Stimulated activated naive CD8-positive, alpha-beta T cell treated with anti-CD3 and anti-CD28 coated beads, Interleukin-15, amount 100 ng/mL, for 72 hours (primary cell): Measurements from ENCODE around the gene SGCB.

Source experiments
- ATAC-seq: fragments of 150-1000 bp; cut with Tn5 transposase; 2 replicates; pipeline ENCODE4 v1.10.0; 2021; ENCODE audit warnings: mild to moderate bottlenecking, moderate library complexity
- DNase-seq, 2 donors: peaks; one replicate each; pipeline ENCODE4 v3.0.0; 2021 to 2022
- H3K27ac Mint-ChIP-seq, 2 donors: one replicate each; pipeline ENCODE4 v1.8.0; 2022; ENCODE audit warnings: mild to moderate bottlenecking in 2 of 2, mixed read lengths in 2 of 2, moderate library complexity in 2 of 2
- H3K27me3 Mint-ChIP-seq: one replicate; pipeline ENCODE4 v1.8.0; 2022; ENCODE audit warnings: mixed read lengths
- H3K4me1 Mint-ChIP-seq: one replicate; pipeline ENCODE4 v1.8.0; 2022; ENCODE audit warnings: mild to moderate bottlenecking, mixed read lengths
- H3K4me3 Mint-ChIP-seq, 2 donors: one replicate each; pipeline ENCODE4 v1.8.0; 2022; ENCODE audit warnings: mild to moderate bottlenecking in 2 of 2, mixed read lengths in 2 of 2, moderate library complexity in 1 of 2
- H3K9me3 Mint-ChIP-seq, 2 donors: one replicate each; pipeline ENCODE4 v1.8.0; 2022; ENCODE audit warnings: mixed read lengths in 2 of 2

The SGCB gene

GRCh38 chr4:52001616-52002015 is 36.5 kb downstream of the SGCB start:
- ATAC-seq (no peak), DNase-seq (no peak)
- no peaks in the 10 kb centered on the region for H3K4me1 Mint-ChIP-seq
- no peak overlapping the region for H3K4me3 Mint-ChIP-seq
- H3K9me3 Mint-ChIP-seq, result no peaks in the 10 kb centered on the region
- no peak overlapping the region for H3K27ac Mint-ChIP-seq
- no peaks in the 10 kb centered on the region for H3K27me3 Mint-ChIP-seq

- H3K27me3 Mint-ChIP-seq, result no peaks in the 10 kb centered on the region
Measured at GRCh38 chr4:51999250-51999649, 38.8 kb downstream of the SGCB start.

GRCh38 chr4:51998837-51999236 is 39.3 kb downstream of the SGCB start:
- Mint-ChIP-seq H3K4me3 (no peak overlapping the region), H3K4me1 (no peaks in the 10 kb centered on the region), H3K27me3 (no peaks in the 10 kb centered on the region), H3K27ac (no peak overlapping the region), H3K9me3 (no peaks in the 10 kb centered on the region)
- no peak for DNase-seq
- no peak for ATAC-seq

More at GRCh38 chr4:51999250-51999649, 38.8 kb downstream of the SGCB start:
- no peak overlapping the region for H3K4me3 Mint-ChIP-seq
- H3K9me3 Mint-ChIP-seq, result no peaks in the 10 kb centered on the region
- no peaks in the 10 kb centered on the region for H3K4me1 Mint-ChIP-seq
- DNase-seq (no peak), ATAC-seq (no peak)
- H3K27ac Mint-ChIP-seq, result no peak overlapping the region

- no peak for ATAC-seq
- Mint-ChIP-seq H3K4me3 (no peak overlapping the region), H3K4me1 (no peaks in the 10 kb centered on the region), H3K27me3 (no peaks in the 10 kb centered on the region), H3K9me3 (no peaks in the 10 kb centered on the region), H3K27ac (no peak overlapping the region)
- DNase-seq, result no peak
Measured at GRCh38 chr4:51997647-51998046, 40.5 kb downstream of the SGCB start.

GRCh38 chr4:51995647-51996220 is 42.4 kb downstream of the SGCB start:
- Mint-ChIP-seq H3K27me3 (no peaks in the 10 kb centered on the region), H3K27ac (no peak overlapping the region), H3K4me3 (no peak overlapping the region), H3K9me3 (peaks cover under 1 to 1% of the 10 kb centered on the region in 2 donors), H3K4me1 (no peaks in the 10 kb centered on the region)
- DNase-seq (no peak), ATAC-seq (no peak)
